Measurements from ENCODE around the gene SKAP1. TPM values are rescaled to one million over a fixed set of nuclear protein-coding genes. Genes with fewer than 3 reads are reported as not detected.

The SKAP1 gene
- total RNA-seq, 4 donors from 2014 or later, result 0.33 to 2.1 (median 1.0) TPM

GRCh38 chr17:48285614-48286013, 144.4 kb downstream of the SKAP1 start:
- no peaks in the 10 kb centered on the region for H3K9me3 ChIP-seq
- DNase-seq, result no peak
- no peak overlapping the region for H3K4me3 ChIP-seq (replicated peaks in 1 of 3)
- no peaks in the 10 kb centered on the region for H3K36me3 ChIP-seq
- no peak overlapping the region for H3K27ac ChIP-seq
- no peaks in the 10 kb centered on the region for H3K4me1 ChIP-seq
- intact Hi-C loops (cut with DNase I), result no loop called here
- H3K27me3 ChIP-seq, result no peaks in the 10 kb centered on the region
- TF ChIP-seq POLR2A (IDR thresholded peaks at IDR 0.05), result no peak
- TF ChIP-seq, protein P1, sequence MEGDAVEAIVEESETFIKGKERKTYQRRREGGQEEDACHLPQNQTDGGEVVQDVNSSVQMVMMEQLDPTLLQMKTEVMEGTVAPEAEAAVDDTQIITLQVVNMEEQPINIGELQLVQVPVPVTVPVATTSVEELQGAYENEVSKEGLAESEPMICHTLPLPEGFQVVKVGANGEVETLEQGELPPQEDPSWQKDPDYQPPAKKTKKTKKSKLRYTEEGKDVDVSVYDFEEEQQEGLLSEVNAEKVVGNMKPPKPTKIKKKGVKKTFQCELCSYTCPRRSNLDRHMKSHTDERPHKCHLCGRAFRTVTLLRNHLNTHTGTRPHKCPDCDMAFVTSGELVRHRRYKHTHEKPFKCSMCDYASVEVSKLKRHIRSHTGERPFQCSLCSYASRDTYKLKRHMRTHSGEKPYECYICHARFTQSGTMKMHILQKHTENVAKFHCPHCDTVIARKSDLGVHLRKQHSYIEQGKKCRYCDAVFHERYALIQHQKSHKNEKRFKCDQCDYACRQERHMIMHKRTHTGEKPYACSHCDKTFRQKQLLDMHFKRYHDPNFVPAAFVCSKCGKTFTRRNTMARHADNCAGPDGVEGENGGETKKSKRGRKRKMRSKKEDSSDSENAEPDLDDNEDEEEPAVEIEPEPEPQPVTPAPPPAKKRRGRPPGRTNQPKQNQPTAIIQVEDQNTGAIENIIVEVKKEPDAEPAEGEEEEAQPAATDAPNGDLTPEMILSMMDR (IDR thresholded peaks at IDR 0.05), result no peak

DNA sequence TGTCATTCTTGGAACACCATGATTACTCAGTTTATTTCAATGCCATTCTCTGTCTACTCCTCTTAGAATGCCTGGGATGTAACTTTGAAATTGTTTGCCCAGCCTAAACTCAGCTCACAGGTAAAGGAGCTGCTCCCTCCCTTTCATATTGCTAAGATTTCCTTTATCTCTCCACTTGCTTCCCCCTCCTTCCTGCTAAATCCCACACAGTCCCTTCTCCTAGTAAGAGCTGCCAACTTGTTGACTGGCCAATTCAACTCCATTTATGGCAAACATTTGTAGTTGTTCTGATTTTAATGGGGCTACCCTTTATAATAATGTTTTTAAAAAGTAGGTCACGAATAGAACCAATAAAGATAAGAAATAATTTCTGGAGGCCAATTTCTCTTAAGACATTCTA, 146.1 kb downstream of the SKAP1 start:
- Histone ChIP-seq H3K4me1 (no peaks in the 10 kb centered on the region), H3K27me3 (peaks cover 6% of the 10 kb centered on the region), H3K9me3 (no peaks in the 10 kb centered on the region), H3K27ac (no peak overlapping the region), H3K36me3 (no peaks in the 10 kb centered on the region), H3K4me3 (replicated peaks in 1 of 3) (no peak overlapping the region)
- DNase-seq, result no peak
- WGBS, 2 donors, result 80 to 90% methylated on average over 1 of the region's 1 CpG
- intact Hi-C loops (cut with DNase I), result no loop called here
- TF ChIP-seq, protein P1 (IDR thresholded peaks at IDR 0.05), result no peak

- H3K4me3 ChIP-seq (replicated peaks in 1 of 3), result no peak overlapping the region
- H3K27me3 ChIP-seq, result peaks cover 6% of the 10 kb centered on the region
- no peak overlapping the region for H3K27ac ChIP-seq
- TF ChIP-seq, protein P1 (IDR thresholded peaks at IDR 0.05), result no peak
- TF ChIP-seq POLR2A (IDR thresholded peaks at IDR 0.05), result no peak
- intact Hi-C loops (cut with DNase I), result no loop called here
- no peaks in the 10 kb centered on the region for H3K36me3 ChIP-seq
- H3K4me1 ChIP-seq, result no peaks in the 10 kb centered on the region
- DNase-seq, result no peak
- H3K9me3 ChIP-seq, result no peaks in the 10 kb centered on the region
- WGBS, 2 donors, result 71 to 80% methylated on average over 2 of the region's 2 CpGs
These were observed 146.6 kb downstream of the SKAP1 start for GRCh38 chr17:48283411-48283810.

GRCh38 chr17:48282303-48282702, 147.7 kb downstream of the SKAP1 start:
- Histone ChIP-seq H3K4me1 (no peaks in the 10 kb centered on the region), H3K4me3 (replicated peaks in 1 of 3) (no peak overlapping the region), H3K27ac (no peak overlapping the region), H3K27me3 (peaks cover 9% of the 10 kb centered on the region), H3K9me3 (no peaks in the 10 kb centered on the region), H3K36me3 (no peaks in the 10 kb centered on the region)
- 91 to 95% methylated on average over 2 of the region's 2 CpGs for WGBS, 2 donors
- TF ChIP-seq POLR2A (IDR thresholded peaks at IDR 0.05), result no peak
- TF ChIP-seq, protein P1 (IDR thresholded peaks at IDR 0.05), result no peak
- intact Hi-C loops (cut with DNase I), result no loop called here
- DNase-seq, result no peak

DNA sequence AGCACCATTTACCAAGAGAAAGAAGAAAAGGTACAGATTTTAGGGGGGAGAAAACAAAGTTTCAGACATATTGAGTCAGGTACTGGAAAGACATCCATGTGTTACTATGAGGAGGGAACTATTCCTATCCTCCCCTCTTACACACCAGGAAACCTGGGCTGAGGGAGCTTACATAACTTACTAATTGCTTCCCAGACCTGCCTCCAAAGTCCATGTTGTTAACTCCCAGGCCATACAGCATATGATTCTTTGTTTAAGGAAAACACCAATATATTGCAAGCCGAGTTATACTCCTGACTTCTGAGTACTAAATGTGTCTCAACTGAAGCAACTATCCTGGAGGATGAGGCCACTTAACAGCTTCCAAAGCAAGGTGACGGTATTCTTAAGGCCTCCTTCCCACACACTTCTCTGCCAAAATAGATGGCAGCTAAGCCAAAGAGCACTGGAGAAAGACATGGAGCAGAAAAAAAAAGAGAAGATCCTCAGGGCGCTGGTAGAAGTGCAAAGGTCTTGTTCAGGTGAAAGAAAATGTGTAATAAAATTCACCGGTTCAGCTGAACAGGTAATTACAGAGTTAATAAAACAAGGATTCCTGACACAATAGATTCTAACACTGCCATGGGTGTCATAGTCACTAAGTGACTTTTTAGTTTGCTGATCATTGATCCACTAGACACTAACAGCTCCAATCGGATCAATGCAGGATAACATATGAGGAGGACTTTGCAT, 151.1 kb downstream of the SKAP1 start:
- H3K9me3 ChIP-seq, result no peaks in the 10 kb centered on the region
- H3K27ac ChIP-seq, result no peak overlapping the region
- WGBS, 2 donors, result 80% methylated on average over 5 of the region's 5 CpGs
- peaks cover 9% of the 10 kb centered on the region for H3K27me3 ChIP-seq
- no peaks in the 10 kb centered on the region for H3K36me3 ChIP-seq
- no peak for DNase-seq
- intact Hi-C loops (cut with DNase I), result no loop called here
- H3K4me3 ChIP-seq (replicated peaks in 1 of 3), result no peak overlapping the region
- no peak for TF ChIP-seq POLR2A (IDR thresholded peaks at IDR 0.05)
- TF ChIP-seq, protein P1 (IDR thresholded peaks at IDR 0.05), result no peak
- no peaks in the 10 kb centered on the region for H3K4me1 ChIP-seq

Data from thyroid gland (tissue), 4 donors.